Ovary (tissue), 3 donors: Measurements from ENCODE around the gene MEGF8.
A peak's percentile ranks its signal among the peaks of the same experiment; 100 is the strongest.

ENCODE experiments used
- CTCF ChIP-seq, 3 donors: fragments of 450-650 bp in 2 of 3; fragments of 200-600 bp in 1 of 3; IDR thresholded peaks; one replicate each; pipeline versions ENCODE4 v1.5.1 to v1.8.0; 2016 to 2022; ENCODE audit warnings: antibody characterized with exemption in 3 of 3, mild to moderate bottlenecking in 1 of 3
- EP300 ChIP-seq: sonication (generic); formaldehyde crosslinking; IDR thresholded peaks from one replicate; pipeline ENCODE4 v1.6.1; 2017; ENCODE audit warnings: antibody characterized with exemption
- POLR2A ChIP-seq: fragments of 450-650 bp; IDR thresholded peaks from one replicate; pipeline ENCODE4 v1.6.1; 2017; ENCODE audit warnings: antibody characterized with exemption, mild to moderate bottlenecking, moderate library complexity
- donor health status: DM: no; HTN: no; CAD: no.

DNA sequence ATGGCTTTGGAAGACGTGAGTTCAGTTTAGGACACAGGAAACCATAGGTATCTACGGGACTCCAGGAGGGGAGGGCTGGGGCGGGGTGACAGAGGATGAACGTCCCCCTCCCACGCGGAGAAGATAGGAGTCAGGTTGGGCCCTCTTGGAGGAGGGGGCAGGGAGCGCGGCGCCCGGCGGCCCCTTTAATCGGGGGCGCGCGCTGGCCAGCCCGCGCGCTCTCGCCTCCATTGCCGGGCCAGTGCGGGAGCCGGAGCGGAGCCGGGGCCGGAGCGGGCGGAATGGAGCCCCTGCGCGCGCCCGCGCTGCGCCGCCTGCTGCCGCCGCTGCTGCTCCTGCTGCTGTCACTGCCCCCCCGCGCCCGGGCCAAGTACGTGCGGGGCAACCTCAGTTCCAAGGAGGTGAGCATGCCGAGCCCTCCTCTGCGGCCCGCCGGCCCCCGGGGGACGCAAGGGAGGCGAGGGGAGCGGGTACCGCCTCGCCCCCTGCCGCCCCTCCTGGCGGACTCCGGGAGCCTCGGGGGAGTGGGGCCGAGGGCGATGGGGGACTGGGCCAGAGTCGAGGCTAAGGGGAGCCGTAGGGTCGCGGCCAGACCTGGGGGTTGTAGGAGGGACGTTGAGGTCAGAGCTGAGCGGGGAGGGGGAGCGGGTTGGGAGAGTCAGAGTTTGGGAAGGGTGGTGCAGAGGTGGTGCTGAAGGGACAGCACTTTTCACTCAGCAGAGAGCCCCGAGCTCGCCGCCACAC lies 12.2 kb upstream of the MEGF8 start, which contains the start of gene TMEM145:
- no peak for TF ChIP-seq EP300
- peak in 1 of 3 donors; percentile 16 for TF ChIP-seq CTCF (IDR thresholded peaks at IDR 0.05)
- TF ChIP-seq POLR2A, result no peak
